Measurements from ENCODE around the gene HTR2B.

HTR2B gene

DNA sequence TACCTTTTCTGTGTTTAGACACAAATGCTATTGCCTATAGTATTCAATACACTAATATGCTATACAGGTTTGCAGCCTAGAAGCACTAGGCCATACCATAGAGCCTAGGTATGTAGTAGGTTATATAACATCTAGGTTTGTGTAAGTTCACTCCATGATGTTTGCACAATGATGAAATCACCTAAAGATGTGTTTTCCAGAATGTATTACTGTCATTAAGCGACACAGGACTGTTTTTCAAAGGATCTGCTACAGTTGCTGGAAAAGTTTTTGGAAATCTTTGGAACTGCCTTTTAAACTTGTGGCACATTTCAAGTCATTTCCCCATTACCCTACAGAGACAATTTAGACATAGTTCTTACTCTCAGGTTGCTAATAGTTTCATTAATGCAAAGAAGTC, 58.9 kb downstream of the HTR2B start:
- no peak overlapping the region for H4K91ac ChIP-seq (ENCODE audit: low read depth, low read length)
- H3K23ac ChIP-seq (ENCODE audit: low read length) = no peak overlapping the region
- no peak overlapping the region for H3K4me2 ChIP-seq (ENCODE audit: low read length)
- no peak overlapping the region for H3K4ac ChIP-seq (ENCODE audit: low read depth, low read length)
- H3K79me2 ChIP-seq (ENCODE audit: control insufficient read depth, insufficient read depth, low read length, poor library complexity) = no peaks in the 10 kb centered on the region
- H4K8ac ChIP-seq (ENCODE audit: low read depth, low read length) = no peak overlapping the region
- peaks cover 9 to 25% of the 10 kb centered on the region in 2 experiments for H3K36me3 ChIP-seq (ENCODE audit: control insufficient read depth in 1 of 2, insufficient read depth in 2 of 2, low read length in 2 of 2)
- no peaks in the 10 kb centered on the region for H3K27me3 ChIP-seq (ENCODE audit: insufficient read depth, low read length)
- no peak overlapping the region for H2AK5ac ChIP-seq (ENCODE audit: low read length)
- H2BK120ac ChIP-seq (ENCODE audit: insufficient read depth, low read length, poor library complexity) = no peak overlapping the region
- H3K18ac ChIP-seq (ENCODE audit: low read length) = no peak overlapping the region
- no peak overlapping the region for H3K4me3 ChIP-seq (ENCODE audit: low read depth, low read length)
- H3K27ac ChIP-seq (ENCODE audit: low read depth, low read length) = no peak overlapping the region
- no peaks in the 10 kb centered on the region for H3K9me3 ChIP-seq (ENCODE audit: insufficient read depth, low read depth, low read length)
- no peak overlapping the region for H3K9ac ChIP-seq (ENCODE audit: low read length)
- WGBS (ENCODE audit: extremely low coverage, insufficient coverage, insufficient read length) = no CpG with 5 or more reads among the region's 1 CpG
- H3K14ac ChIP-seq (ENCODE audit: low read length) = no peak overlapping the region
- no peak overlapping the region for H4K12ac ChIP-seq (ENCODE audit: low read depth, low read length)
- no peak for DNase-seq
- H2AFZ ChIP-seq (ENCODE audit: insufficient read depth, low read length, poor library complexity) = no peak overlapping the region
- H3K79me1 ChIP-seq (ENCODE audit: low read length) = no peaks in the 10 kb centered on the region
- H2BK5ac ChIP-seq (ENCODE audit: low read depth, low read length, poor library complexity) = no peak overlapping the region
- H2BK12ac ChIP-seq (ENCODE audit: low read length) = no peak overlapping the region
- H3K4me1 ChIP-seq (ENCODE audit: control insufficient read depth in 1 of 2, insufficient read depth in 2 of 2, low read length in 2 of 2) = no peaks in the 10 kb centered on the region

DNA sequence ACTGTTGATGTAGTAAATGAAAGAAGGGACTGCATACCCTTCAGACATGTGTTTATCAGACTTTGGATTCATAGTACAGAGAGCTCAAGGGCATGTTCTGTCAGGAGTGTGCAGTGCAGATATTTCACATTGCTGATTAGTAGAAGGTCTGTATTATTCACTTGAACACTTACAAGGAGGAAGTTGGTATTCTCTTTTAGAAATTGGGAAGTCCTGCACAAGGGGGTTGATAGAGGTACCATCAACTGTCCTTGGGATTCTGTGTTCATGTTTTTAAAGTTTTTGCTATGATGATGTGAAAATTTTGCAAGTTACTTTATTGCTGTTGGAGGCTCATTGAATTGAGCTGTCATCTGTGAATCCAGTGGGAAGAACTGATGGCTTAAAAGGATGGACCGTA, 61.5 kb downstream of the HTR2B start:
- Histone ChIP-seq H4K12ac (ENCODE audit: low read depth, low read length) (no peak overlapping the region), H3K14ac (ENCODE audit: low read length) (no peak overlapping the region), H2AK5ac (ENCODE audit: low read length) (no peak overlapping the region), H3K27ac (ENCODE audit: low read depth, low read length) (no peak overlapping the region), H2BK120ac (ENCODE audit: insufficient read depth, low read length, poor library complexity) (no peak overlapping the region), H2AFZ (ENCODE audit: insufficient read depth, low read length, poor library complexity) (no peak overlapping the region), H3K79me2 (ENCODE audit: control insufficient read depth, insufficient read depth, low read length, poor library complexity) (peaks cover 2% of the 10 kb centered on the region), H4K8ac (ENCODE audit: low read depth, low read length) (no peak overlapping the region), H3K4me3 (ENCODE audit: low read depth, low read length) (no peak overlapping the region), H2BK12ac (ENCODE audit: low read length) (no peak overlapping the region), H2BK5ac (ENCODE audit: low read depth, low read length, poor library complexity) (no peak overlapping the region), H3K36me3 (ENCODE audit: control insufficient read depth in 1 of 2, insufficient read depth in 2 of 2, low read length in 2 of 2) (peaks cover 9 to 25% of the 10 kb centered on the region in 2 experiments), H3K27me3 (ENCODE audit: insufficient read depth, low read length) (no peaks in the 10 kb centered on the region), H3K9me3 (ENCODE audit: insufficient read depth, low read depth, low read length) (no peaks in the 10 kb centered on the region), H4K91ac (ENCODE audit: low read depth, low read length) (no peak overlapping the region), H3K9ac (ENCODE audit: low read length) (no peak overlapping the region), H3K18ac (ENCODE audit: low read length) (no peak overlapping the region), H3K4me2 (ENCODE audit: low read length) (no peak overlapping the region), H3K4me1 (ENCODE audit: control insufficient read depth in 1 of 2, insufficient read depth in 2 of 2, low read length in 2 of 2) (no peaks in the 10 kb centered on the region), H3K4ac (ENCODE audit: low read depth, low read length) (no peak overlapping the region), H3K79me1 (ENCODE audit: low read length) (no peaks in the 10 kb centered on the region), H3K23ac (ENCODE audit: low read length) (no peak overlapping the region)
- no CpG with 5 or more reads among the region's 1 CpG for WGBS (ENCODE audit: extremely low coverage, insufficient coverage, insufficient read length)
- no peak for DNase-seq

GRCh38 chr2:231062776-231063175, 62.1 kb downstream of the HTR2B start:
- Histone ChIP-seq H3K4me3 (ENCODE audit: low read depth, low read length) (no peak overlapping the region), H3K36me3 (ENCODE audit: control insufficient read depth in 1 of 2, insufficient read depth in 2 of 2, low read length in 2 of 2) (peaks cover 9 to 21% of the 10 kb centered on the region in 2 experiments), H4K12ac (ENCODE audit: low read depth, low read length) (no peak overlapping the region), H3K14ac (ENCODE audit: low read length) (no peak overlapping the region), H3K27me3 (ENCODE audit: insufficient read depth, low read length) (no peaks in the 10 kb centered on the region), H2BK120ac (ENCODE audit: insufficient read depth, low read length, poor library complexity) (no peak overlapping the region), H4K91ac (ENCODE audit: low read depth, low read length) (no peak overlapping the region), H2AK5ac (ENCODE audit: low read length) (no peak overlapping the region), H2AFZ (ENCODE audit: insufficient read depth, low read length, poor library complexity) (no peak overlapping the region), H3K27ac (ENCODE audit: low read depth, low read length) (no peak overlapping the region), H3K9ac (ENCODE audit: low read length) (no peak overlapping the region), H3K18ac (ENCODE audit: low read length) (no peak overlapping the region), H3K79me2 (ENCODE audit: control insufficient read depth, insufficient read depth, low read length, poor library complexity) (peaks cover 2% of the 10 kb centered on the region), H2BK5ac (ENCODE audit: low read depth, low read length, poor library complexity) (no peak overlapping the region), H3K4ac (ENCODE audit: low read depth, low read length) (no peak overlapping the region), H3K4me2 (ENCODE audit: low read length) (no peak overlapping the region), H2BK12ac (ENCODE audit: low read length) (no peak overlapping the region), H3K79me1 (ENCODE audit: low read length) (no peaks in the 10 kb centered on the region), H3K4me1 (ENCODE audit: control insufficient read depth in 1 of 2, insufficient read depth in 2 of 2, low read length in 2 of 2) (no peaks in the 10 kb centered on the region), H4K8ac (ENCODE audit: low read depth, low read length) (no peak overlapping the region), H3K23ac (ENCODE audit: low read length) (no peak overlapping the region), H3K9me3 (ENCODE audit: insufficient read depth, low read depth, low read length) (no peaks in the 10 kb centered on the region)
- no CpG with 5 or more reads among the region's 3 CpGs for WGBS (ENCODE audit: extremely low coverage, insufficient coverage, insufficient read length)
- no peak for DNase-seq

- no peaks in the 10 kb centered on the region for H3K27me3 ChIP-seq (ENCODE audit: insufficient read depth, low read length)
- no peak overlapping the region for H2BK5ac ChIP-seq (ENCODE audit: low read depth, low read length, poor library complexity)
- no peak overlapping the region for H3K27ac ChIP-seq (ENCODE audit: low read depth, low read length)
- H3K9ac ChIP-seq (ENCODE audit: low read length) = no peak overlapping the region
- peak overlapping the region; percentile 84 for H3K4ac ChIP-seq (ENCODE audit: low read depth, low read length)
- no peaks in the 10 kb centered on the region for H3K9me3 ChIP-seq (ENCODE audit: insufficient read depth, low read depth, low read length)
- H4K12ac ChIP-seq (ENCODE audit: low read depth, low read length) = no peak overlapping the region
- no peak overlapping the region for H3K14ac ChIP-seq (ENCODE audit: low read length)
- no peak overlapping the region for H3K18ac ChIP-seq (ENCODE audit: low read length)
- WGBS (ENCODE audit: extremely low coverage, insufficient coverage, insufficient read length) = no CpG with 5 or more reads among the region's 2 CpGs
- no peak for DNase-seq
- peaks cover 6 to 12% of the 10 kb centered on the region in 2 experiments for H3K36me3 ChIP-seq (ENCODE audit: control insufficient read depth in 1 of 2, insufficient read depth in 2 of 2, low read length in 2 of 2)
- H3K23ac ChIP-seq (ENCODE audit: low read length) = no peak overlapping the region
- no peak overlapping the region for H4K91ac ChIP-seq (ENCODE audit: low read depth, low read length)
- no peak overlapping the region for H2AK5ac ChIP-seq (ENCODE audit: low read length)
- H3K4me1 ChIP-seq (ENCODE audit: control insufficient read depth in 1 of 2, insufficient read depth in 2 of 2, low read length in 2 of 2) = no peaks in the 10 kb centered on the region
- H3K4me3 ChIP-seq (ENCODE audit: low read depth, low read length) = no peak overlapping the region
- no peak overlapping the region for H2BK12ac ChIP-seq (ENCODE audit: low read length)
- no peak overlapping the region for H2AFZ ChIP-seq (ENCODE audit: insufficient read depth, low read length, poor library complexity)
- H4K8ac ChIP-seq (ENCODE audit: low read depth, low read length) = no peak overlapping the region
- H3K79me1 ChIP-seq (ENCODE audit: low read length) = peaks cover 8% of the 10 kb centered on the region
- H3K79me2 ChIP-seq (ENCODE audit: control insufficient read depth, insufficient read depth, low read length, poor library complexity) = peaks cover 12% of the 10 kb centered on the region
- H2BK120ac ChIP-seq (ENCODE audit: insufficient read depth, low read length, poor library complexity) = no peak overlapping the region
- H3K4me2 ChIP-seq (ENCODE audit: low read length) = no peak overlapping the region
Measured at GRCh38 chr2:231059756-231060155, 65.1 kb downstream of the HTR2B start.
